Measurements from ENCODE around the gene SPPL2B.

GRCh38 chr19:2329149-2329478, 630 bp downstream of the SPPL2B start:
- TF ChIP-seq CTCF (IDR thresholded peaks at IDR 0.05), result no peak
- TF ChIP-seq POLR2A (IDR thresholded peaks at IDR 0.05), result no peak
- TF ChIP-seq POLR2AphosphoS5 (IDR thresholded peaks at IDR 0.05), result no peak
- TF ChIP-seq EP300 (IDR thresholded peaks at IDR 0.05), result no peak

All from gastroesophageal sphincter (tissue), 3 donors.